GM12878 (cell line): Measurements from ENCODE around the gene IER3IP1. TPM values are rescaled to one million over a fixed set of nuclear protein-coding genes. Genes with fewer than 3 reads are reported as not detected.

Source experiments
- ATAC-seq: fragments of 200-7000 bp; cut with Tn5 transposase; 3 replicates; pipeline ENCODE4 v1.9.1; 2020; ENCODE audit warnings: mild to moderate bottlenecking, moderate library complexity
- BruUV-seq: library from RNA; stranded (reverse); fragments of 400-500 nt; replicated peaks from 2 replicates; lab custom pipeline; 2021; lab: Mats Ljungman, UMichigan
- CTCF ChIA-PET: fragments of 300-600 bp; sonication (Branson Sonifier 250); formaldehyde crosslinking; extraction: SDS; loops from one replicate; lab custom pipeline; 2021; ENCODE audit warnings: inconsistent platforms; lab: Yijun Ruan, JAX
- POLR2A ChIA-PET: fragments of 350-600 bp; formaldehyde crosslinking; extraction: SDS; loops from one replicate; lab custom pipeline; 2021; ENCODE audit warnings: inconsistent platforms; lab: Charles Lee
- RAD21 ChIA-PET: fragments of 300-600 bp; sonication (Branson Sonifier 250); formaldehyde crosslinking; loops from one replicate; lab custom pipeline; 2023; ENCODE audit warnings: antibody characterized with exemption; ENCODE audit not compliant: unreplicated experiment; lab: Charles Lee
- SMC1A ChIA-PET: fragments of 300-600 bp; sonication (Branson Sonifier 250); formaldehyde crosslinking; loops from one replicate; lab custom pipeline; 2023; ENCODE audit not compliant: unreplicated experiment, uncharacterized antibody; lab: Charles Lee
- DNase-seq: peaks from one replicate; pipeline ENCODE4 v3.0.0-alpha.2; 2011; ENCODE audit warnings: low read depth, low spot score
- FAIRE-seq: peaks from 3 replicates; lab custom pipeline; 2011; peaks lifted over from hg19 to GRCh38; lab: Jason Lieb, UNC
- H2AFZ ChIP-seq: 2 replicates; pipeline ENCODE4 v1.6.0; 2011; ENCODE audit warnings: low read depth, low read length, control low read depth; ENCODE audit not compliant: control insufficient read depth
- H3K27ac ChIP-seq: 2 replicates; pipeline ENCODE4 v1.5.1; 2011; ENCODE audit warnings: control low read depth; ENCODE audit not compliant: control insufficient read depth, insufficient read depth
- H3K27me3 ChIP-seq, 2 experiments: replicated peaks in 1 of 2; 2 replicates each; pipeline versions ENCODE4 v1.6.0 to v1.6.1; 2011; ENCODE audit warnings: low read length in 1 of 2; ENCODE audit not compliant: control insufficient read depth in 2 of 2, insufficient read depth in 2 of 2
- H3K36me3 ChIP-seq, 2 experiments: 2 replicates each; pipeline ENCODE4 v1.5.1; 2011; ENCODE audit warnings: low read length in 1 of 2; ENCODE audit not compliant: control insufficient read depth in 2 of 2, insufficient read depth in 2 of 2
- H3K4me1 ChIP-seq: 2 replicates; pipeline ENCODE4 v1.6.1; 2011; ENCODE audit warnings: mild to moderate bottlenecking, low read length, moderate library complexity, mixed read lengths; ENCODE audit not compliant: control insufficient read depth, insufficient read depth
- H3K4me2 ChIP-seq: 2 replicates; pipeline ENCODE4 v1.6.0; 2011; ENCODE audit warnings: control low read depth; ENCODE audit not compliant: control insufficient read depth, insufficient read depth
- H3K4me3 ChIP-seq: fragments of 200-600 bp; sonication (generic); 2 replicates; pipeline ENCODE4 v1.5.1; 2016
- H3K79me2 ChIP-seq: 2 replicates; pipeline ENCODE4 v1.6.0; 2011; ENCODE audit warnings: low read length; ENCODE audit not compliant: control insufficient read depth, insufficient read depth
- H3K9ac ChIP-seq: 2 replicates; pipeline ENCODE4 v1.8.0; 2011; ENCODE audit warnings: low read length, control low read depth, mixed read lengths; ENCODE audit not compliant: control insufficient read depth, insufficient read depth
- H3K9me3 ChIP-seq: replicated peaks from 3 replicates; pipeline ENCODE4 v1.5.1; 2011; ENCODE audit warnings: mild to moderate bottlenecking, low read length; ENCODE audit not compliant: control insufficient read depth, insufficient read depth
- H4K20me1 ChIP-seq: 2 replicates; pipeline ENCODE4 v1.6.0; 2011; ENCODE audit not compliant: control insufficient read depth, insufficient read depth
- BACH1 ChIP-seq: fragments of 450-650 bp; IDR thresholded peaks from 2 replicates; pipeline ENCODE4 v1.6.1; 2017; ENCODE audit warnings: mild to moderate bottlenecking, borderline replicate concordance
- BRCA1 ChIP-seq: IDR thresholded peaks from 2 replicates; pipeline ENCODE4 v1.6.1; 2011; ENCODE audit warnings: low read depth, low read length, improper control_type of control experiment
- EP300 ChIP-seq, 2 experiments: fragments of 150-350 bp in 1 of 2; IDR thresholded peaks; 2 replicates each; pipeline ENCODE4 v1.6.1; 2011 to 2012; ENCODE audit warnings: low read depth in 2 of 2, low read length in 2 of 2, borderline replicate concordance in 1 of 2, improper control_type of control experiment in 1 of 2, inconsistent platforms in 1 of 2; ENCODE audit not compliant: control insufficient read depth in 1 of 2
- MXI1 ChIP-seq: fragments of 150-350 bp; IDR thresholded peaks from 2 replicates; pipeline ENCODE4 v1.6.1; 2011; ENCODE audit warnings: low read depth, mild to moderate bottlenecking, inconsistent platforms, low read length, improper control_type of control experiment
- PKNOX1 ChIP-seq: fragments of 450-650 bp; IDR thresholded peaks from 2 replicates; pipeline ENCODE4 v1.6.1; 2016; ENCODE audit warnings: mild to moderate bottlenecking
- POLR2AphosphoS5 ChIP-seq: IDR thresholded peaks from 2 replicates; pipeline ENCODE4 v1.6.1; 2011; ENCODE audit warnings: mild to moderate bottlenecking, low read length, inconsistent platforms
- SMAD1 ChIP-seq: fragments of 450-650 bp; IDR thresholded peaks from 2 replicates; pipeline ENCODE4 v1.6.1; 2018; ENCODE audit warnings: mild to moderate bottlenecking, low read depth; ENCODE audit not compliant: partially characterized antibody
- ZBTB40 ChIP-seq: fragments of 450-650 bp; IDR thresholded peaks from 2 replicates; pipeline ENCODE4 v1.6.1; 2016; ENCODE audit warnings: mild to moderate bottlenecking, moderate library complexity, borderline replicate concordance
- ZNF24 ChIP-seq: fragments of 450-650 bp; IDR thresholded peaks from 2 replicates; pipeline ENCODE4 v1.6.1; 2017; ENCODE audit warnings: antibody characterized with exemption, mild to moderate bottlenecking
- WGBS: methylation state at CpG from one replicate; pipeline ENCODE4 v1.1.6; 2016; ENCODE audit warnings: low lambda C conversion rate; ENCODE audit not compliant: insufficient replicate concordance, insufficient coverage; ENCODE audit errors: missing lambda C conversion rate; 5-methylcytosine and 5-hydroxymethylcytosine counted together
- in situ Hi-C: fragments of 300-500 bp; cut with MboI; formaldehyde crosslinking; loops from 9 replicates; pipeline ENCODE4 v1.14.3; 2018; ENCODE audit warnings: mixed read lengths
- intact Hi-C: fragments of 100-400 bp; cut with micrococcal nuclease; formaldehyde crosslinking; loops from one replicate; pipeline ENCODE4 v1.14.2; 2022; ENCODE audit not compliant: unreplicated experiment
- polyA plus RNA-seq, 11 experiments: library from polyadenylated mRNA; depleted of rRNA in 4 of 11; unstranded in 6 of 11; stranded (reverse) in 5 of 11; fragments of >200 nt; fragmentation: Nextera tagmentation in 4 of 11; fragmentation: Illumina TruSeq in 1 of 11; extraction: Ambion mirVana in 4 of 11; extraction: Trizol in 1 of 11; gene quantifications; 1 replicate in 1 of 11; 2 replicates in 10 of 11; pipeline versions ENCODE4 v1.2.1 to v1.2.3, GENCODE V29; 2011 to 2016; ENCODE audit warnings: inconsistent platforms in 2 of 11, missing spikeins in 2 of 11, low read depth in 1 of 11
- total RNA-seq, 4 experiments: library from RNA; depleted of rRNA in 3 of 4; stranded (reverse); fragments of >200 nt in 3 of 4; fragmentation: Illumina TruSeq in 1 of 4; extraction: Trizol in 1 of 4; gene quantifications; 2 replicates each; pipeline versions ENCODE4 v1.2.1 to v1.2.3, GENCODE V29; 2013 to 2021

IER3IP1 gene
- total and polyA plus RNA-seq, 10 of the 15 experiments (the other 5 are each of a cell fraction or from before 2014, with no cell fraction given): 7.9 to 40.9 (median 28.1) TPM

- 61% methylated on average over 12 of the region's 12 CpGs for WGBS
- no peaks in the 10 kb centered on the region for H3K27me3 ChIP-seq
- no peak for TF ChIP-seq SMAD1
- no peak for TF ChIP-seq PKNOX1
- TF ChIP-seq ZBTB40: no peak
- peak; percentile 22; the same call in 1 of the 2 replicates for TF ChIP-seq MXI1
- TF ChIP-seq BACH1: no peak
- no peak for TF ChIP-seq BRCA1
- TF ChIP-seq ZNF24: no peak
- no peak for TF ChIP-seq POLR2AphosphoS5
- TF ChIP-seq EP300 (IDR thresholded peaks at IDR 0.05; ENCODE audit: borderline replicate concordance in 1 of 2, control insufficient read depth in 1 of 2, low read depth in 2 of 2, low read length in 2 of 2): no peak
- TF ChIP-seq, all 136 proteins: peak for 1
- peak overlapping the region; percentile 90 for H3K9ac ChIP-seq
- no peaks in the 10 kb centered on the region; a peak in 1 of 4 replicates for H3K36me3 ChIP-seq
- H3K4me2 ChIP-seq: peak overlapping the region; percentile 65
- H4K20me1 ChIP-seq: no peaks in the 10 kb centered on the region
- SMC1A ChIA-PET: interaction anchor here (0.6 to 2.2 kb wide), 10 partner anchors 11 to 777 kb away, joined by 3 to 8 read pairs (median 4); no protein-coding TSS in a partner anchor
- DNase-seq (no peak), FAIRE-seq (no peak), ATAC-seq (peak; percentile 11)
- H2AFZ ChIP-seq: peak overlapping the region; percentile 98
- no peaks in the 10 kb centered on the region for H3K9me3 ChIP-seq
- RAD21 ChIA-PET: interaction anchor here (1.2 to 1.5 kb wide), 2 partner anchors 15 to 29 kb away, joined by 3 to 4 read pairs; no protein-coding TSS in a partner anchor
- no TSS peak for BruUV-seq
- intact Hi-C loops: no loop called here
- in situ Hi-C loops: no loop called here
- POLR2A ChIA-PET: interaction anchor here (0.9 to 2.7 kb wide), 4 partner anchors 15 to 28 kb away, joined by 3 to 25 read pairs (median 6); no protein-coding TSS in a partner anchor
- CTCF ChIA-PET: interaction anchor here (1.7 to 2.2 kb wide), 2 partner anchors 15 to 23 kb away, joined by 3 to 7 read pairs; no protein-coding TSS in a partner anchor
- peak overlapping the region; percentile 72 for H3K4me3 ChIP-seq
- peaks cover 10% of the 10 kb centered on the region for H3K79me2 ChIP-seq
- H3K27ac ChIP-seq: peak overlapping the region; percentile 84
- H3K4me1 ChIP-seq: peaks cover 3% of the 10 kb centered on the region; the same call in 1 of the 2 replicates
These were observed 26.6 kb downstream of the IER3IP1 start for GRCh38 chr18:47149457-47150028.
